ENCODE results near the gene UNKL. TPM values are rescaled to one million over a fixed set of nuclear protein-coding genes. Genes with fewer than 3 reads are reported as not detected.

The UNKL gene
- total RNA-seq, 3 donors from 2014 or later (not counting 1 experiment from before 2014, with no cell fraction given), result 114 to 130 (median 127) TPM

DNA sequence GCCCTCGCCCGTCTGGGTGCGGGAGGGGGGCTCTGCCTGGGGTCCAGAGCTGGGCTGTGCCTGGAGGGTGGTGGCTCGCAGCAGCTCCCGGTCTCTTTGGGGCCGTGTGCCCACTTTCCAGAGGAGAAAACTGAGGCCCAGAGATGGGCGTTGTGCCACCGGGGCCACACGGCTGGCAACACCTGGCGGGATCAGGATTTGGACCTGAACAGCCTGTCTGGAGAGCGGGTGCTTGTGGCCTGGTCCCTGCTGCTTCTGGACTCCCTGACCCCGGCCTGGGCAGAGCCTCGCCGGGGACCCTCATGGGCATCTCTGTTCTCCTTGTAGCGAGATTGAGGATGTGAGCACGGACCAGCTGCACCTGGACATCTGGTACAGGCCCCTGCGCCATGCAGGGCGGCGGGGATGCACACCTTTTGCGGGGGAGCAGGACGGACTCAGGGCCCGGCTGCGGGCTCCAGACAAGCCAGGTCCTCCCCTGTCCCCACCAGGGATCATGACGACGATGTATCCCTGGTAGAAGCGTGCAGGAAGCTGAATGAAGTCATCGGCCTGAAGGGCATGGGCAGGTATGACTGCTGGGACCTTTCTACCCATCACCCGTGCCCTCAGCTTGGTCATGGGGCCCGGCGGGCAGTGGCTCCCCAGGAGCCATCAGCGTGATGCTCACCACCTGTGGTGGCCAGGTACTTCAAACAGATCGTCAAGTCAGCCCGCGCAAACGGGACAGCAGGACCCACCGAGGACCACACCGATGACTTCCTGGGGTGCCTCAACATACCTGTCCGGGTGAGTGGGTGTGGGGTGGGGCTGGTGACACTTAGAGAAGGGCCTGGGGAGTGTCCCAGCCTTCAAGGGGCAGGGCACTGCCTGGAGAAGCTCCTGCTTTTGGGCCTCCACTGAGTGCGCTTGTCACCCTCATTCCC is 72.7 kb downstream of the UNKL start:
- TF ChIP-seq, protein P1, sequence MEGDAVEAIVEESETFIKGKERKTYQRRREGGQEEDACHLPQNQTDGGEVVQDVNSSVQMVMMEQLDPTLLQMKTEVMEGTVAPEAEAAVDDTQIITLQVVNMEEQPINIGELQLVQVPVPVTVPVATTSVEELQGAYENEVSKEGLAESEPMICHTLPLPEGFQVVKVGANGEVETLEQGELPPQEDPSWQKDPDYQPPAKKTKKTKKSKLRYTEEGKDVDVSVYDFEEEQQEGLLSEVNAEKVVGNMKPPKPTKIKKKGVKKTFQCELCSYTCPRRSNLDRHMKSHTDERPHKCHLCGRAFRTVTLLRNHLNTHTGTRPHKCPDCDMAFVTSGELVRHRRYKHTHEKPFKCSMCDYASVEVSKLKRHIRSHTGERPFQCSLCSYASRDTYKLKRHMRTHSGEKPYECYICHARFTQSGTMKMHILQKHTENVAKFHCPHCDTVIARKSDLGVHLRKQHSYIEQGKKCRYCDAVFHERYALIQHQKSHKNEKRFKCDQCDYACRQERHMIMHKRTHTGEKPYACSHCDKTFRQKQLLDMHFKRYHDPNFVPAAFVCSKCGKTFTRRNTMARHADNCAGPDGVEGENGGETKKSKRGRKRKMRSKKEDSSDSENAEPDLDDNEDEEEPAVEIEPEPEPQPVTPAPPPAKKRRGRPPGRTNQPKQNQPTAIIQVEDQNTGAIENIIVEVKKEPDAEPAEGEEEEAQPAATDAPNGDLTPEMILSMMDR (IDR thresholded peaks at IDR 0.05), result no peak
- Histone ChIP-seq H3K27ac (ENCODE audit: low read length) (no peak overlapping the region), H3K27me3 (ENCODE audit: control insufficient read depth, insufficient read depth, low read length) (no peaks in the 10 kb centered on the region), H3K4me1 (ENCODE audit: control insufficient read depth, insufficient read depth, low read length) (peaks cover 27% of the 10 kb centered on the region), H3K36me3 (ENCODE audit: control insufficient read depth, insufficient read depth, low read length) (no peaks in the 10 kb centered on the region), H3K9me3 (ENCODE audit: control insufficient read depth, insufficient read depth, low read length) (no peaks in the 10 kb centered on the region), H3K4me3 (ENCODE audit: low read length) (peak overlapping the region; percentile 7)
- DNase-seq (no peak), ATAC-seq (no peak)
- intact Hi-C loops (cut with micrococcal nuclease), result loop anchor here (2.0 kb wide), 1 partner anchor 41 kb away; no protein-coding TSS in a partner anchor
- no peaks in the 10 kb centered on the region for H3K9me3 Mint-ChIP-seq
- no peaks in the 10 kb centered on the region for H3K27me3 Mint-ChIP-seq (ENCODE audit: low read depth in 2 of 2)
- H3K36me3 Mint-ChIP-seq, result no peaks in the 10 kb centered on the region
- no peak overlapping the region for H3K27ac Mint-ChIP-seq
- no peak overlapping the region for H3K4me3 Mint-ChIP-seq
- H3K4me1 Mint-ChIP-seq, result peaks cover 9 to 15% of the 10 kb centered on the region in 2 donors
- WGBS (ENCODE audit: insufficient coverage), result 87% methylated on average over 39 of the region's 39 CpGs

DNA sequence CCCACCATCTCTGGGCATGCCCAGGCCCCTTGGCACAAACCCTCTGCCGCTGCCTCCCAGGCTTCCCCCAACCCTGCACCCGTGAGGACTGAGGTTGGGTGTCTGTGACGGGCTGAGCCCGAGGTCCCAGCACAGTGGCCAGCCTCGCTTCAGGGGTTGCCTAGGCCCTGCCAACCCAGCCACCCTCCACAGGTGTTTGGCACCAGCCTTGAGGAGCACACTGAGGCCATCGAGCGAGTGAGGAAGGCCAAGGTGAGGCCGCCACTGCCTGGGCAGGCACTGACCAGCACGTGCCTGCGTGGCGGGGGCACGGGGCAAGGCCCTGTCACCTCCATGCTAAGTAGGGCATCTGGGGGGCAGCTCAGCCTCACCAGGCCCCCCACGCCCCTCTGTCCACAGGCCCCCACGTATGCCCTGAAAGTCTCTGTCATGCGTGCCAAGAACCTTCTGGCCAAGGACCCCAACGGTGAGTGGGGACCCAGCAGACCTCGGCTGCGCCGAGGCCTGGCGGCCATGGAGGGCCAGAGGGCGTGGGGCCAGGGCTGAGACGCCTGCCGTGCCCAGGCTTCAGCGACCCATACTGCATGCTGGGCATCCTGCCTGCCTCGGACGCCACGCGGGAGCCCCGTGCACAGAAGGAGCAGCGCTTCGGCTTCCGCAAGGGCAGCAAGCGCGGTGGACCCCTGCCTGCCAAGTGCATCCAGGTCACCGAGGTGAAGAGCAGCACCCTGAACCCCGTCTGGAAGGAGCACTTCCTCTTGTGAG is 73.6 kb downstream of the UNKL start:
- no peaks in the 10 kb centered on the region for H3K27me3 Mint-ChIP-seq (ENCODE audit: low read depth in 2 of 2)
- TF ChIP-seq, protein P1 (IDR thresholded peaks at IDR 0.05), result no peak
- no peak for DNase-seq
- Histone ChIP-seq H3K9me3 (ENCODE audit: control insufficient read depth, insufficient read depth, low read length) (no peaks in the 10 kb centered on the region), H3K4me3 (ENCODE audit: low read length) (no peak overlapping the region), H3K36me3 (ENCODE audit: control insufficient read depth, insufficient read depth, low read length) (no peaks in the 10 kb centered on the region), H3K27ac (ENCODE audit: low read length) (no peak overlapping the region), H3K4me1 (ENCODE audit: control insufficient read depth, insufficient read depth, low read length) (peaks cover 27% of the 10 kb centered on the region), H3K27me3 (ENCODE audit: control insufficient read depth, insufficient read depth, low read length) (no peaks in the 10 kb centered on the region)
- 88% methylated on average over 36 of the region's 36 CpGs for WGBS (ENCODE audit: insufficient coverage)
- peak overlapping the region; percentile 9 for H3K4me3 Mint-ChIP-seq
- ATAC-seq, result no peak
- no peaks in the 10 kb centered on the region for H3K9me3 Mint-ChIP-seq
- H3K36me3 Mint-ChIP-seq, result no peaks in the 10 kb centered on the region
- no peak overlapping the region for H3K27ac Mint-ChIP-seq
- H3K4me1 Mint-ChIP-seq, result peaks cover 9 to 15% of the 10 kb centered on the region in 2 donors
- intact Hi-C loops (cut with micrococcal nuclease), result no loop called here

DNA sequence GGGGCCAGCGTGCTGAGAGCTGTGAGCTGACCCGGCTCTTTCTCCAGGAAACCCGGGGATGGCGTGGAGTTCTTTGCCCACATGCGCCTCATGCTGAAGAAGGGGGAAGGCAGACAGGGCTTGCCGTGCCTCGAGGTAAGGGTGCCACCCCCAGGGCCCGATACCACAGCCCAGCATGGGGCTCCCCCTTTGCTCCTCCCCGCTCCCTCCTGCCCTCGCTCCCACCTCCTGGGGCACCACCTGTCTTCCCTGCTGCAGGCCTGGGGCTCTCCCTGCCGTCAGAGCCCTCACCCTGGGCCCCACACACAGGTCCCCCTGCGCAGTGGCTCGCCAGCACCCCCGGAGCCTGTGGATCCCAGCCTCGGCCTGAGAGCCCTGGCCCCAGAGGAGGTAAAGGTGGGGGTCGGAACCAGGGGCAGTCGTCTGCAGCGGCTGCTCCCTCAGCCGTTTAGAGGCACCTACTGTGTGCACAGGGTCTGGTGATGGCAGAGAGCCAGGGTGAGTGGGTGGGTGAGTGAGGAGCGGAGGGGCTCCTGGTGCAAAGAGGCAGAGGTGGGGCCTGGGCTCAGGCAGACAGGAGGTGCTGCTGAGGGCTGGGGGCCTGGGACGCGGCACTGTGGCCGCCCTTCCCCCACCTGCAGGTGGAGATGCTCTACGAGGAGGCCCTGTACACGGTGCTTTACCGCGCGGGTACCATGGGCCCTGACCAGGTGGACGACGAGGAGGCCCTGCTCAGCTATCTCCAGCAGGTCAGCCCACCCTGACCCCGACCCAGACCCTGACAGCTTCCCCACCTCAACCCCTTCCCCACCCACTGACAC is 75.4 kb downstream of the UNKL start:
- no peak overlapping the region for H3K27ac Mint-ChIP-seq
- WGBS (ENCODE audit: insufficient coverage), result 77% methylated on average over 31 of the region's 31 CpGs
- peaks cover 34% of the 10 kb centered on the region for H3K4me1 ChIP-seq (ENCODE audit: control insufficient read depth, insufficient read depth, low read length)
- H3K36me3 ChIP-seq (ENCODE audit: control insufficient read depth, insufficient read depth, low read length), result no peaks in the 10 kb centered on the region
- peaks cover 7% of the 10 kb centered on the region for H3K27me3 ChIP-seq (ENCODE audit: control insufficient read depth, insufficient read depth, low read length)
- H3K4me3 Mint-ChIP-seq, result no peak overlapping the region
- no peak overlapping the region for H3K27ac ChIP-seq (ENCODE audit: low read length)
- no peaks in the 10 kb centered on the region for H3K9me3 ChIP-seq (ENCODE audit: control insufficient read depth, insufficient read depth, low read length)
- no peak overlapping the region for H3K4me3 ChIP-seq (ENCODE audit: low read length)
- DNase-seq, result no peak
- H3K4me1 Mint-ChIP-seq, result peaks cover 9 to 15% of the 10 kb centered on the region in 2 donors
- no peaks in the 10 kb centered on the region for H3K27me3 Mint-ChIP-seq (ENCODE audit: low read depth in 2 of 2)
- H3K9me3 Mint-ChIP-seq, result no peaks in the 10 kb centered on the region
- no peaks in the 10 kb centered on the region for H3K36me3 Mint-ChIP-seq
- intact Hi-C loops (cut with micrococcal nuclease), result no loop called here
- TF ChIP-seq, protein P1 (IDR thresholded peaks at IDR 0.05), result no peak
- ATAC-seq, result no peak
